Spleen (tissue), 11 donors: ENCODE data around the gene ABCA1. TPM values are rescaled to one million over a fixed set of nuclear protein-coding genes. Genes with fewer than 3 reads are reported as not detected.
A peak's percentile ranks its signal among the peaks of the same experiment; 100 is the strongest.
"Not testable (repeated sequence)": the region's sequence is repeated elsewhere in the genome, so short reads cannot be mapped to it uniquely, and the experiment has no call there.

Experiments used
- DNase-seq: peaks from one replicate; pipeline ENCODE4 v3.0.0-alpha.2; 2020
- H3K27ac ChIP-seq, 8 donors: fragments of 200-600 bp; sonication (generic) in 7 of 8; 1 replicate in 4 of 8; 2 replicates in 4 of 8; pipeline versions ENCODE4 v1.5.0 to v1.8.0; 2016 to 2021; ENCODE audit warnings: inconsistent platforms in 4 of 8, mild to moderate bottlenecking in 4 of 8, moderate library complexity in 1 of 8
- H3K27me3 ChIP-seq, 7 donors: fragments of 200-600 bp; sonication (generic) in 6 of 7; replicated peaks in 1 of 7; 1 replicate in 4 of 7; 2 replicates in 3 of 7; pipeline versions ENCODE4 v1.5.0 to v1.8.0; 2016 to 2021; ENCODE audit warnings: inconsistent platforms in 3 of 7, mild to moderate bottlenecking in 1 of 7
- H3K36me3 ChIP-seq, 6 donors: fragments of 200-600 bp; sonication (generic) in 5 of 6; 1 replicate in 4 of 6; 2 replicates in 2 of 6; pipeline versions ENCODE4 v1.5.0 to v1.8.0; 2016 to 2021; ENCODE audit warnings: inconsistent platforms in 2 of 6
- H3K4me1 ChIP-seq, 6 donors: fragments of 200-600 bp; sonication (generic) in 5 of 6; 1 replicate in 3 of 6; 2 replicates in 3 of 6; pipeline versions ENCODE4 v1.5.0 to v1.8.0; 2016 to 2021; ENCODE audit warnings: inconsistent platforms in 3 of 6
- H3K4me3 ChIP-seq, 8 donors: fragments of 200-600 bp; sonication (generic) in 7 of 8; 1 replicate in 4 of 8; 2 replicates in 4 of 8; pipeline versions ENCODE4 v1.5.0 to v1.8.0; 2016 to 2021; ENCODE audit warnings: inconsistent platforms in 4 of 8, mild to moderate bottlenecking in 4 of 8, moderate library complexity in 2 of 8
- H3K9me3 ChIP-seq, 8 donors: fragments of 200-600 bp; sonication (generic) in 7 of 8; 1 replicate in 4 of 8; 2 replicates in 4 of 8; pipeline versions ENCODE4 v1.5.0 to v1.8.0; 2016 to 2021; ENCODE audit warnings: inconsistent platforms in 4 of 8
- POLR2A ChIP-seq, 3 donors: fragments of 450-650 bp; IDR thresholded peaks; one replicate each; pipeline ENCODE4 v1.5.1; 2017; ENCODE audit warnings: antibody characterized with exemption in 3 of 3, mild to moderate bottlenecking in 1 of 3
- POLR2AphosphoS5 ChIP-seq, 3 donors: sonication (generic); formaldehyde crosslinking; IDR thresholded peaks; one replicate each; pipeline ENCODE4 v1.5.1; 2017; ENCODE audit warnings: antibody characterized with exemption in 3 of 3
- WGBS, 5 donors: extraction: QIAGEN DNeasy Blood & Tissue Kit in 3 of 5; methylation state at CpG; one replicate each; pipeline versions ENCODE4 v1.1.5 to v1.1.7; 2013 to 2018; 5-methylcytosine and 5-hydroxymethylcytosine counted together
- intact Hi-C: fragments of 100-400 bp; cut with DNase I; formaldehyde crosslinking; loops from one replicate; pipeline ENCODE4 v1.15.0; 2023; ENCODE audit warnings: low total_unique reads
- polyA plus RNA-seq, 3 donors: library from polyadenylated mRNA; stranded (reverse); fragments of 200-250 nt; gene quantifications; one replicate each; pipeline ENCODE4 v1.2.1, GENCODE V29; 2013
- total RNA-seq, 7 donors: library from RNA; depleted of rRNA in 3 of 7; stranded (reverse); fragments of >200 nt in 3 of 7; fragmentation: NEBNext Ultra II Directional in 4 of 7; extraction: Animal tissue kit (Norgen Biotek cat#: 25700) in 4 of 7; gene quantifications; one replicate each; pipeline versions ENCODE4 v1.1.0 to v1.2.1, GENCODE V29; 2016 to 2021
- TF ChIP-seq, protein P1 (sequence below), 11 experiments: fragments of 200-600 bp in 7 of 11; fragments of 450-650 bp in 4 of 11; sonication (generic) in 4 of 11; IDR thresholded peaks in 8 of 11; conservative IDR thresholded peaks in 3 of 11; 1 replicate in 7 of 11; 2 replicates in 4 of 11; pipeline versions ENCODE4 v1.4.0 to v1.8.0; 2016 to 2021; ENCODE audit warnings: antibody characterized with exemption in 11 of 11, inconsistent platforms in 4 of 11, mild to moderate bottlenecking in 1 of 11
- donor health status: healthy with polysubstance abuse.
- donor health status: DM: no; HTN: no; CAD: no; lungs with moderate emphysema.
- donor health status: DM: no; HTN: no; CAD: no.
- donor health status: Bipolar disorder and iron deficiency.
- donor health status: healthy.
- donor health status: DM: no; HTN: no; CAD: no.
- donor health status: DM: yes; HTN: yes; CAD: no.

ABCA1 gene
- total and polyA plus RNA-seq, 10 donors = 4.5 to 78.4 (median 60.2) TPM

DNA sequence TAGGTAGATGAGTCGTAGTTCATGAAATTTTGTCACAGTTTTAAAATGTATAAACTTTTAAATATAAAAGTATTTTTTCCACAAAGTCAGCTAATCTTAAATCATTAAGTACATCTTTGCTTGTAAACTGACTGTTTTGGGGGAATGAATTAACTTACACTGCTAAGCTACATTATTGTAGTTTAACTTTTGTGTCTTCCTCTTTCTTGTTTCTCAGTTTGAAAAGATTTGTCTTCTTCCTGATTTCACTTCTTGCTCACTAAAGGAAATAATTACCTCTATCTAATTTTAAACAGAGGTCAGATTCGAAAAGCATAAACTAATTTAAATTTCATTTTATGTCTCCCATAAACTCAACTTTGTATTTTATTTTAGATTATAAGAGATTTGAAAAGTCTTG lies 158.3 kb downstream of the ABCA1 start:
- H3K9me3 ChIP-seq = no peaks in the 10 kb centered on the region
- intact Hi-C loops = no loop called here
- 47 to 57% (median 55%) methylated on average over 2 of the region's 2 CpGs for WGBS, 5 donors
- H3K27ac ChIP-seq = peak overlapping the region; percentile 23 to 76 (median 68)
- peaks cover 0 to 54% (median 26%) of the 10 kb centered on the region in 6 donors for H3K4me1 ChIP-seq
- TF ChIP-seq POLR2A (IDR thresholded peaks at IDR 0.05) = no peak
- TF ChIP-seq POLR2AphosphoS5 (IDR thresholded peaks at IDR 0.05) = no peak
- TF ChIP-seq, protein P1, sequence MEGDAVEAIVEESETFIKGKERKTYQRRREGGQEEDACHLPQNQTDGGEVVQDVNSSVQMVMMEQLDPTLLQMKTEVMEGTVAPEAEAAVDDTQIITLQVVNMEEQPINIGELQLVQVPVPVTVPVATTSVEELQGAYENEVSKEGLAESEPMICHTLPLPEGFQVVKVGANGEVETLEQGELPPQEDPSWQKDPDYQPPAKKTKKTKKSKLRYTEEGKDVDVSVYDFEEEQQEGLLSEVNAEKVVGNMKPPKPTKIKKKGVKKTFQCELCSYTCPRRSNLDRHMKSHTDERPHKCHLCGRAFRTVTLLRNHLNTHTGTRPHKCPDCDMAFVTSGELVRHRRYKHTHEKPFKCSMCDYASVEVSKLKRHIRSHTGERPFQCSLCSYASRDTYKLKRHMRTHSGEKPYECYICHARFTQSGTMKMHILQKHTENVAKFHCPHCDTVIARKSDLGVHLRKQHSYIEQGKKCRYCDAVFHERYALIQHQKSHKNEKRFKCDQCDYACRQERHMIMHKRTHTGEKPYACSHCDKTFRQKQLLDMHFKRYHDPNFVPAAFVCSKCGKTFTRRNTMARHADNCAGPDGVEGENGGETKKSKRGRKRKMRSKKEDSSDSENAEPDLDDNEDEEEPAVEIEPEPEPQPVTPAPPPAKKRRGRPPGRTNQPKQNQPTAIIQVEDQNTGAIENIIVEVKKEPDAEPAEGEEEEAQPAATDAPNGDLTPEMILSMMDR (IDR thresholded peaks at IDR 0.05 in 8 of 11, conservative IDR thresholded peaks at IDR 0.05 in 3 of 11) = no peak
- no peak overlapping the region for H3K4me3 ChIP-seq
- no peaks in the 10 kb centered on the region for H3K36me3 ChIP-seq
- no peaks in the 10 kb centered on the region for H3K27me3 ChIP-seq
- DNase-seq = no peak

DNA sequence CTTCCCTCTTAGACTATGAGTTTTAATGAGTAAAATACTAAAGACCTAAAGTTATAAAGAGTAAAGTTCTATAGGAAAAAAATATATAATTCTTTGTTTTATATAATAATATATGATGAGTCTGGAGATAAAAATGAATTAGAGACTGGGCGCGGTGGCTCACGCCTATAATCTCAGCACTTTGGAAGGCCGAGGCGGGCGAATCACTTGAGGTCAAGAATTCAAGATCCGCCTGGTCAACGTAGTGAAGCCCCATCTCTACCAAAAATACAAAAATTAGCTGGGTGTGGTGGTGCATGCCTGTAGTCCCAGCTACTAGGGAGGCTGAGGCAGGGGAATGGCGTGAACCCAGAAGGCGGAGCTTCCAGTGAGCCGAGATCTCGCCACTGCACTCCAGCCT lies 158.9 kb downstream of the ABCA1 start:
- H3K9me3 ChIP-seq, intact Hi-C loops, H3K27me3 ChIP-seq, H3K4me3 ChIP-seq, H3K36me3 ChIP-seq: not testable (repeated sequence)
- WGBS, 5 donors = 85 to 94% (median 91%) methylated on average over 12 of the region's 12 CpGs
- DNase-seq = peak; percentile 56
- Histone ChIP-seq H3K27ac (peak overlapping the region in 4 of 8 donors; percentile 65 to 76 (median 72)), H3K4me1 (peaks cover 0 to 54% (median 27%) of the 10 kb centered on the region in 6 donors)

DNA sequence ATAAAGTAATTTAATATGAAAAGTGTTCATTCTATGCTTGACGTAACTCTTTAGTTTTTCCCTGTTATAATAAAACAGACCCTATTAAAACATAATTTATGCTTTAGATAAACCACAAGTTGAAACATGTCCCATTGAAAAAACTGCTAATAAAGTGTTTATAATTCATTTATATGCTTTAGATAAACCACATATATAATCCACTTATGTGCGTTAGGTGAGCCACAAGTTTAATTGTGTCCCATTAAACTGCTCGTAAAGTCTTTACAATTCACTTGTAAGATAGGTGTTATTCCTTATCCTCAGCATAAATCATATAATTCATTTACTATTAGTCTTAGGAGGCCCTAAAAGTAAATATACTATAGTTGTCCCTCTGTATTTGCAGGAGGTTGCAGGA lies 160.4 kb downstream of the ABCA1 start:
- DNase-seq = no peak
- Histone ChIP-seq H3K4me1 (peaks cover 0 to 45% (median 24%) of the 10 kb centered on the region in 6 donors), H3K4me3 (no peak overlapping the region), H3K27me3 (no peaks in the 10 kb centered on the region), H3K9me3 (no peaks in the 10 kb centered on the region), H3K36me3 (no peaks in the 10 kb centered on the region), H3K27ac (no peak overlapping the region)
- 96 to 99% (median 97%) methylated on average over 3 of the region's 3 CpGs for WGBS, 5 donors
- intact Hi-C loops = no loop called here
- TF ChIP-seq POLR2A (IDR thresholded peaks at IDR 0.05) = no peak
- no peak for TF ChIP-seq POLR2AphosphoS5 (IDR thresholded peaks at IDR 0.05)
- TF ChIP-seq, protein P1 (IDR thresholded peaks at IDR 0.05 in 8 of 11, conservative IDR thresholded peaks at IDR 0.05 in 3 of 11) = no peak

DNA sequence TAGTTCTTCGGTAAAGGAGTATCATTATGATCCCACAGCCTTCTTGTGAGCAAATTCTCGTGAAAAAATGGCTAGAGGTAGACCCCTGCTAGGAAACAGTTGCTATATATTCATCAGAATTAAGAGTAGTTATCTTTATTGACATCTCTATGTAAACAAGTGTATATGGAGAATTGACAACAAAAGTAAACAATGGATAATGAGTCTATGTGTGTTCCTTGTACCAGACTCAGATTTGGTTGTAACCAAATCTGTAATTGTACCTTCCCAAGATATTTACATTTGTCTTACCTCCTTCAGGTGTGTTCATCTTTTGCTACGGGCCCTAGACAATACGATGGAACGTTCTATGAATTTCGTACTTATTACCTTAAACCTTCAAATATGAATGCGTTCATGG lies 161.9 kb downstream of the ABCA1 start:
- no peaks in the 10 kb centered on the region for H3K9me3 ChIP-seq
- intact Hi-C loops = no loop called here
- 89 to 96% (median 93%) methylated on average over 7 of the region's 7 CpGs for WGBS, 5 donors
- TF ChIP-seq POLR2AphosphoS5 (IDR thresholded peaks at IDR 0.05) (no peak), POLR2A (IDR thresholded peaks at IDR 0.05) (no peak)
- TF ChIP-seq, protein P1 (IDR thresholded peaks at IDR 0.05 in 8 of 11, conservative IDR thresholded peaks at IDR 0.05 in 3 of 11) = no peak
- no peak overlapping the region for H3K4me3 ChIP-seq
- no peak for DNase-seq
- H3K36me3 ChIP-seq = peaks cover 0 to 2% (median 0%) of the 10 kb centered on the region in 6 donors
- peaks cover 0 to 41% (median 24%) of the 10 kb centered on the region in 6 donors for H3K4me1 ChIP-seq
- H3K27ac ChIP-seq = no peak overlapping the region
- H3K27me3 ChIP-seq = no peaks in the 10 kb centered on the region

DNA sequence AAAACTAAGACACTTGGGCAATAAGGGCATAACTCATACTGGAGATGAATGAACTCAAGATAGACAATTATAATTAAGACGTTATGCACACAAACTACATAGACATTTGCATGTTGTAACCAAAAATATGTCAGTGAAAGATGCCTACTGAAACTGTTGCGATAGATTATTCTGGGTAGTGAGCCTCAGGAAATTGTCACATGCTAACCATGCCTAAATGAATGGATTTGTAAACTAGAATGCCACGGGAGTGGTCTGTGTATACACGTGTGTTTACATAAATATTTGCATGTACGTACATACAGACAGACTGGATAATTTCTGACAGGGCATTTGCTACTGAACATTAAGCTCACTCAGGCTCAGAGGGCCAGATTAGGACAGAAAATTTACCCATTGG lies 162.8 kb downstream of the ABCA1 start:
- intact Hi-C loops = no loop called here
- TF ChIP-seq POLR2AphosphoS5 (IDR thresholded peaks at IDR 0.05) (no peak), POLR2A (IDR thresholded peaks at IDR 0.05) (no peak)
- TF ChIP-seq, protein P1 (IDR thresholded peaks at IDR 0.05 in 8 of 11, conservative IDR thresholded peaks at IDR 0.05 in 3 of 11) = no peak
- WGBS, 5 donors = 57 to 77% (median 61%) methylated on average over 5 of the region's 5 CpGs
- H3K4me1 ChIP-seq = peaks cover 0 to 34% (median 20%) of the 10 kb centered on the region in 6 donors
- peaks cover 0 to 11% (median 0%) of the 10 kb centered on the region in 6 donors for H3K36me3 ChIP-seq
- H3K27me3 ChIP-seq = no peaks in the 10 kb centered on the region
- DNase-seq = no peak
- peak overlapping the region in 2 of 8 donors; percentile 6 to 91 for H3K27ac ChIP-seq
- H3K9me3 ChIP-seq = no peaks in the 10 kb centered on the region
- H3K4me3 ChIP-seq = peak overlapping the region in 4 of 8 donors; percentile 68 to 81 (median 74)
